SJSA1 (cell line): ENCODE data around the gene SARS1. TPM values are rescaled to one million over a fixed set of nuclear protein-coding genes. Genes with fewer than 3 reads are reported as not detected.
A peak's percentile ranks its signal among the peaks of the same experiment; 100 is the strongest.
"Not testable (repeated sequence)": the region's sequence is repeated elsewhere in the genome, so short reads cannot be mapped to it uniquely, and the experiment has no call there.

ENCODE experiments used
- DNase-seq, 2 experiments: peaks; one replicate each; pipeline ENCODE4 v3.0.0-alpha.2; 2015 to 2020; ENCODE audit warnings: low spot score in 2 of 2, low read depth in 1 of 2
- H3K27ac ChIP-seq: fragments of 250-450 bp; sonication (Bioruptor Pico); 2 replicates; pipeline ENCODE4 v1.5.1; 2020; ENCODE audit warnings: mild to moderate bottlenecking, moderate library complexity
- H3K27me3 ChIP-seq: fragments of 250-450 bp; sonication (Bioruptor Pico); replicated peaks from 2 replicates; pipeline ENCODE4 v1.5.1; 2020; ENCODE audit warnings: mild to moderate bottlenecking, moderate library complexity
- H3K36me3 ChIP-seq: fragments of 250-450 bp; sonication (Bioruptor Pico); 2 replicates; pipeline ENCODE4 v1.5.1; 2020; ENCODE audit warnings: mild to moderate bottlenecking
- H3K4me1 ChIP-seq: fragments of 250-450 bp; sonication (Bioruptor Pico); replicated peaks from 2 replicates; pipeline ENCODE4 v1.6.1; 2021; ENCODE audit warnings: mild to moderate bottlenecking
- H3K4me3 ChIP-seq: fragments of 250-450 bp; sonication (Bioruptor Pico); 2 replicates; pipeline ENCODE4 v1.5.1; 2020; ENCODE audit warnings: mild to moderate bottlenecking
- H3K9me3 ChIP-seq: fragments of 250-450 bp; sonication (Bioruptor Pico); replicated peaks from 2 replicates; pipeline ENCODE4 v1.5.1; 2020; ENCODE audit warnings: mild to moderate bottlenecking
- total RNA-seq: library from RNA; depleted of rRNA; stranded (reverse); fragments of >200 nt; shearing (Covaris generic); gene quantifications from 2 replicates; pipeline ENCODE4 v1.2.3, GENCODE V29; 2014

Gene SARS1
- total RNA-seq, 1 experiment from 2014 or later: 252 TPM

- Histone ChIP-seq H3K27ac (no peak overlapping the region), H3K4me3 (no peak overlapping the region)
Observed at GRCh38 chr1:109199710-109200109, 14.0 kb upstream of the SARS1 start.

GRCh38 chr1:109201123-109201703, 12.5 kb upstream of the SARS1 start:
- H3K4me3 ChIP-seq: no peak overlapping the region
- H3K27ac ChIP-seq: no peak overlapping the region
- peaks cover 26% of the 10 kb centered on the region for H3K4me1 ChIP-seq
- peak; percentile 48 to 76 for DNase-seq
- no peaks in the 10 kb centered on the region for H3K36me3 ChIP-seq
- no peaks in the 10 kb centered on the region for H3K9me3 ChIP-seq
- H3K27me3 ChIP-seq: no peaks in the 10 kb centered on the region

More at GRCh38 chr1:109199710-109200109, 14.0 kb upstream of the SARS1 start:
- Histone ChIP-seq H3K27me3 (no peaks in the 10 kb centered on the region), H3K36me3 (no peaks in the 10 kb centered on the region), H3K9me3 (no peaks in the 10 kb centered on the region), H3K4me1 (peaks cover 26% of the 10 kb centered on the region)
- DNase-seq: no peak

GRCh38 chr1:109204484-109204883, 9.2 kb upstream of the SARS1 start:
- Histone ChIP-seq H3K4me3 (no peak overlapping the region), H3K36me3 (no peaks in the 10 kb centered on the region), H3K9me3 (no peaks in the 10 kb centered on the region), H3K4me1 (peaks cover 17% of the 10 kb centered on the region), H3K27me3 (no peaks in the 10 kb centered on the region), H3K27ac (no peak overlapping the region)
- DNase-seq: no peak

GRCh38 chr1:109206339-109206738, 7.4 kb upstream of the SARS1 start:
- no peaks in the 10 kb centered on the region for H3K9me3 ChIP-seq
- H3K27me3 ChIP-seq: no peaks in the 10 kb centered on the region
- H3K27ac ChIP-seq: no peak overlapping the region
- H3K4me1 ChIP-seq: peaks cover 12% of the 10 kb centered on the region
- no peak overlapping the region for H3K4me3 ChIP-seq
- H3K36me3 ChIP-seq: no peaks in the 10 kb centered on the region
- DNase-seq: no peak

GRCh38 chr1:109207467-109208103, 6.1 kb upstream of the SARS1 start:
- no peaks in the 10 kb centered on the region for H3K27me3 ChIP-seq
- H3K4me1 ChIP-seq: peaks cover 9% of the 10 kb centered on the region; the same call in 1 of the 2 replicates
- no peaks in the 10 kb centered on the region for H3K36me3 ChIP-seq
- H3K9me3 ChIP-seq: no peaks in the 10 kb centered on the region
- H3K4me3 ChIP-seq: no peak overlapping the region
- DNase-seq: no peak
- no peak overlapping the region for H3K27ac ChIP-seq

GRCh38 chr1:109208394-109208793, 5.3 kb upstream of the SARS1 start:
- Histone ChIP-seq H3K4me1 (peaks cover 11% of the 10 kb centered on the region), H3K27me3 (no peaks in the 10 kb centered on the region), H3K36me3 (no peaks in the 10 kb centered on the region), H3K9me3 (no peaks in the 10 kb centered on the region), H3K27ac (no peak overlapping the region), H3K4me3 (no peak overlapping the region)
- no peak for DNase-seq

- Histone ChIP-seq H3K27me3 (no peaks in the 10 kb centered on the region), H3K36me3 (peaks cover 2% of the 10 kb centered on the region), H3K4me3 (no peak overlapping the region), H3K27ac (no peak overlapping the region), H3K9me3 (no peaks in the 10 kb centered on the region), H3K4me1 (peaks cover 14% of the 10 kb centered on the region)
- DNase-seq: no peak
Observed at GRCh38 chr1:109208836-109209463, 4.8 kb upstream of the SARS1 start.

- Histone ChIP-seq H3K4me1 (peaks cover 16% of the 10 kb centered on the region), H3K4me3 (no peak overlapping the region), H3K27ac (no peak overlapping the region), H3K27me3 (no peaks in the 10 kb centered on the region), H3K9me3 (no peaks in the 10 kb centered on the region), H3K36me3 (peaks cover 10% of the 10 kb centered on the region)
- no peak for DNase-seq
Observed at GRCh38 chr1:109210058-109210457, 3.7 kb upstream of the SARS1 start.

GRCh38 chr1:109213345-109213823, 334 bp upstream of the SARS1 start:
- H3K9me3 ChIP-seq: no peaks in the 10 kb centered on the region
- H3K4me3 ChIP-seq: peak overlapping the region; percentile 85
- H3K27me3 ChIP-seq: no peaks in the 10 kb centered on the region
- H3K27ac ChIP-seq: peak overlapping the region; percentile 5; the same call in 1 of the 2 replicates
- H3K4me1 ChIP-seq: peaks cover 25% of the 10 kb centered on the region
- H3K36me3 ChIP-seq: peaks cover 32% of the 10 kb centered on the region
- DNase-seq: no peak

- Histone ChIP-seq H3K27me3 (no peaks in the 10 kb centered on the region), H3K36me3 (peaks cover 36% of the 10 kb centered on the region), H3K4me1 (peaks cover 18% of the 10 kb centered on the region), H3K9me3 (no peaks in the 10 kb centered on the region), H3K4me3 (peak overlapping the region; percentile 85), H3K27ac (peak overlapping the region; percentile 83)
- DNase-seq: peak; percentile 54 to 62
Observed at GRCh38 chr1:109214695-109215623, 1.2 kb downstream of the SARS1 start.

GRCh38 chr1:109216662-109217061, 2.9 kb downstream of the SARS1 start:
- H3K27me3 ChIP-seq: no peaks in the 10 kb centered on the region
- H3K9me3 ChIP-seq: no peaks in the 10 kb centered on the region
- peaks cover 45% of the 10 kb centered on the region for H3K36me3 ChIP-seq
- no peak for DNase-seq
- H3K27ac ChIP-seq: no peak overlapping the region
- peaks cover 18% of the 10 kb centered on the region for H3K4me1 ChIP-seq
- H3K4me3 ChIP-seq: no peak overlapping the region

GRCh38 chr1:109218516-109218915, 4.8 kb downstream of the SARS1 start:
- H3K4me3 ChIP-seq: no peak overlapping the region
- no peak overlapping the region for H3K27ac ChIP-seq
- DNase-seq: no peak
- peaks cover 59% of the 10 kb centered on the region for H3K36me3 ChIP-seq
- H3K4me1 ChIP-seq: peaks cover 15% of the 10 kb centered on the region
- H3K27me3 ChIP-seq: no peaks in the 10 kb centered on the region
- H3K9me3 ChIP-seq: no peaks in the 10 kb centered on the region

- H3K27ac ChIP-seq, DNase-seq, H3K4me3 ChIP-seq, H3K9me3 ChIP-seq, H3K27me3 ChIP-seq, H3K4me1 ChIP-seq: not testable (repeated sequence)
- peaks cover 60% of the 10 kb centered on the region for H3K36me3 ChIP-seq
Observed at GRCh38 chr1:109221201-109221600, 7.5 kb downstream of the SARS1 start.
